Thyroid gland (tissue), 4 donors: ENCODE data around the gene ACSF3. TPM values are rescaled to one million over a fixed set of nuclear protein-coding genes. Genes with fewer than 3 reads are reported as not detected.

Source experiments
- DNase-seq, 2 donors: peaks; one replicate each; pipeline ENCODE4 v3.0.0-alpha.2; 2019
- H3K27ac ChIP-seq, 3 donors: fragments of 200-600 bp; sonication (generic); 1 replicate in 2 of 3; 2 replicates in 1 of 3; pipeline ENCODE4 v1.5.1; 2016 to 2019; ENCODE audit warnings: mild to moderate bottlenecking in 1 of 3, moderate library complexity in 1 of 3
- H3K27me3 ChIP-seq: fragments of 200-600 bp; sonication (generic); one replicate; pipeline ENCODE4 v1.5.1; 2019
- H3K36me3 ChIP-seq, 2 donors: fragments of 200-600 bp; sonication (generic); one replicate each; pipeline ENCODE4 v1.5.1; 2016 to 2019
- H3K4me1 ChIP-seq, 2 donors: fragments of 200-600 bp; sonication (generic); one replicate each; pipeline ENCODE4 v1.5.1; 2017 to 2019
- H3K4me3 ChIP-seq, 3 donors: fragments of 200-600 bp; sonication (generic); replicated peaks in 1 of 3; 1 replicate in 2 of 3; 2 replicates in 1 of 3; pipeline ENCODE4 v1.5.1; 2016; ENCODE audit warnings: mild to moderate bottlenecking in 1 of 3
- H3K9me3 ChIP-seq: fragments of 200-600 bp; sonication (generic); one replicate; pipeline ENCODE4 v1.5.1; 2017
- CTCF ChIP-seq, 6 experiments: fragments of 200-600 bp in 3 of 6; fragments of 450-650 bp in 3 of 6; sonication (generic) in 3 of 6; IDR thresholded peaks; one replicate each; pipeline ENCODE4 v1.5.1; 2016 to 2019; ENCODE audit warnings: antibody characterized with exemption in 6 of 6, mild to moderate bottlenecking in 2 of 6, inconsistent platforms in 1 of 6, moderate library complexity in 1 of 6
- POLR2A ChIP-seq, 2 donors: fragments of 450-650 bp; IDR thresholded peaks; one replicate each; pipeline ENCODE4 v1.6.1; 2017; ENCODE audit warnings: antibody characterized with exemption in 2 of 2, mild to moderate bottlenecking in 2 of 2, moderate library complexity in 1 of 2
- WGBS, 2 donors: methylation state at CpG; one replicate each; pipeline ENCODE4 v1.1.5; 2017; 5-methylcytosine and 5-hydroxymethylcytosine counted together
- intact Hi-C: fragments of 100-400 bp; cut with DNase I; formaldehyde crosslinking; loops from one replicate; pipeline ENCODE4 v1.15.1; 2023
- total RNA-seq, 4 donors: library from RNA; depleted of rRNA; stranded (reverse); fragments of >200 nt; gene quantifications; one replicate each; pipeline ENCODE4 v1.2.3, GENCODE V29; 2016

Gene ACSF3
- total RNA-seq, 4 donors from 2014 or later, result 30.1 to 51.2 (median 33.4) TPM

- H3K36me3 ChIP-seq, result no peaks in the 10 kb centered on the region
- H3K9me3 ChIP-seq, result no peaks in the 10 kb centered on the region
- 76 to 83% methylated on average over 3 to 7 of the region's 11 CpGs for WGBS, 2 donors
- no peak for TF ChIP-seq POLR2A (IDR thresholded peaks at IDR 0.05)
- no peak for TF ChIP-seq CTCF (IDR thresholded peaks at IDR 0.05)
- no peak for DNase-seq
- H3K4me1 ChIP-seq, result peaks cover 11 to 16% of the 10 kb centered on the region in 2 donors
- intact Hi-C loops, result loop anchor here (10.0 kb wide), 1 partner anchor 229 kb away; no protein-coding TSS in a partner anchor
- no peaks in the 10 kb centered on the region for H3K27me3 ChIP-seq
- H3K27ac ChIP-seq, result no peak overlapping the region
- no peak overlapping the region for H3K4me3 ChIP-seq
Measured at GRCh38 chr16:89173174-89173921, 79.7 kb downstream of the ACSF3 start.

GRCh38 chr16:89174055-89174827 is 80.6 kb downstream of the ACSF3 start:
- Histone ChIP-seq H3K36me3 (no peaks in the 10 kb centered on the region), H3K4me1 (peaks cover 11 to 16% of the 10 kb centered on the region in 2 donors), H3K27me3 (no peaks in the 10 kb centered on the region), H3K27ac (no peak overlapping the region), H3K4me3 (no peak overlapping the region), H3K9me3 (no peaks in the 10 kb centered on the region)
- intact Hi-C loops, result loop anchor here (10.0 kb wide), 1 partner anchor 229 kb away; no protein-coding TSS in a partner anchor
- 76 to 77% methylated on average over 19 to 21 of the region's 23 CpGs for WGBS, 2 donors
- no peak for DNase-seq
- TF ChIP-seq CTCF (IDR thresholded peaks at IDR 0.05) (no peak), POLR2A (IDR thresholded peaks at IDR 0.05) (no peak)

GRCh38 chr16:89174877-89175276 is 81.2 kb downstream of the ACSF3 start:
- Histone ChIP-seq H3K27ac (no peak overlapping the region), H3K27me3 (no peaks in the 10 kb centered on the region), H3K9me3 (no peaks in the 10 kb centered on the region), H3K4me1 (peaks cover 11 to 16% of the 10 kb centered on the region in 2 donors), H3K36me3 (no peaks in the 10 kb centered on the region), H3K4me3 (no peak overlapping the region)
- intact Hi-C loops, result loop anchor here (10.0 kb wide), 1 partner anchor 230 kb away; no protein-coding TSS in a partner anchor
- no peak for DNase-seq
- 42 to 87% methylated on average over 6 to 12 of the region's 14 CpGs for WGBS, 2 donors
- TF ChIP-seq POLR2A (IDR thresholded peaks at IDR 0.05) (no peak), CTCF (IDR thresholded peaks at IDR 0.05) (no peak)

GRCh38 chr16:89175280-89176146 is 81.9 kb downstream of the ACSF3 start:
- TF ChIP-seq CTCF (IDR thresholded peaks at IDR 0.05) (no peak), POLR2A (IDR thresholded peaks at IDR 0.05) (no peak)
- H3K4me1 ChIP-seq, result peaks cover 9 to 14% of the 10 kb centered on the region in 2 donors
- no peak overlapping the region for H3K4me3 ChIP-seq
- DNase-seq, result no peak
- intact Hi-C loops, result loop anchor here (10.0 kb wide), 1 partner anchor 231 kb away; no protein-coding TSS in a partner anchor
- 64 to 71% methylated on average over 7 to 10 of the region's 20 CpGs for WGBS, 2 donors
- H3K27ac ChIP-seq, result no peak overlapping the region
- H3K27me3 ChIP-seq, result no peaks in the 10 kb centered on the region
- H3K9me3 ChIP-seq, result no peaks in the 10 kb centered on the region
- no peaks in the 10 kb centered on the region for H3K36me3 ChIP-seq
